Stimulated activated CD4-positive, alpha-beta T cell treated with anti-CD3 and anti-CD28 coated beads, Interleukin-4, amount 100 ng/mL, for 24 hours (primary cell): ENCODE measurements around the gene SYMPK.

ENCODE experiments used
- DNase-seq: peaks from one replicate; pipeline ENCODE4 v3.0.0-alpha.2; 2020

Gene SYMPK

DNA sequence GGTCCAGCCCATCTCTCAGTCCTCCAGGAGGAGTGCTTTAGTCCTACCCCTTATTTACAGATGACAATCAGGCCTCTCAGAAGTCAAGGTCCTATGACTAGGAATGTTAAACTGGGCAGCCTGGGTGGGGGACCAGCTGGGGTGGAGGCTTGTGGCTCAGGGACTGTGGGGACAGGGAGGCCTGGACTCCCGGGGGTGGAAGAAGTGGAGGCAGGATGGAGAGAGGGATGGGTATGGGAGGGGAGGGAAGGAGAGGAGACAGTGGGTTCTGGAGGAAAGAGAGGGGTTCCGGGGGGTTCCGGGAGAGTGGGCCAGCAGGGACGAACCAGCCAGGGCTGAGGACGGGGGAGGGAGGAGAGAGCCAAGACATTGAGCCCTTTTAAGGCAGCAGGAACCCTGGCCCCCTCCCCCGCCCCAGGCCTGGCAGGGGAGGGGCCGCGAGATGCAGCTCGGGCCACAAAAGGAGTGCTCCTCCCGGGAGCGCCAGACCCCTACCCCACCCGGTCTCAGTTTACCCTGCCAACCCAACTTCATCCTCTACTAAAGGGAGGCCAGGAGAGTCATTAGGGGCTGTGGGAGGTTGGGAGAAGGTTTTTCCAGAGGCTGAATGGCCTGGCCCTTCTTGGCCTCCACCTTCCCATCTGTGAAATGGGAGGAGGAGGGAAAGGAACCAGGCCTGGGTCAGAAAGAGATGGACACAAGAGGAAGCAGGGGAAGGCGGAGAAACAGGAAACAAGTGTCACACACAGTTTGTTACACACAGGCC, 82.3 kb downstream of the SYMPK start:
- DNase-seq: no peak

- no peak for DNase-seq
These were observed 82.8 kb downstream of the SYMPK start for GRCh38 chr19:45780146-45780447.

GRCh38 chr19:45779231-45780145, 83.5 kb downstream of the SYMPK start:
- peak; percentile 86 for DNase-seq

DNA sequence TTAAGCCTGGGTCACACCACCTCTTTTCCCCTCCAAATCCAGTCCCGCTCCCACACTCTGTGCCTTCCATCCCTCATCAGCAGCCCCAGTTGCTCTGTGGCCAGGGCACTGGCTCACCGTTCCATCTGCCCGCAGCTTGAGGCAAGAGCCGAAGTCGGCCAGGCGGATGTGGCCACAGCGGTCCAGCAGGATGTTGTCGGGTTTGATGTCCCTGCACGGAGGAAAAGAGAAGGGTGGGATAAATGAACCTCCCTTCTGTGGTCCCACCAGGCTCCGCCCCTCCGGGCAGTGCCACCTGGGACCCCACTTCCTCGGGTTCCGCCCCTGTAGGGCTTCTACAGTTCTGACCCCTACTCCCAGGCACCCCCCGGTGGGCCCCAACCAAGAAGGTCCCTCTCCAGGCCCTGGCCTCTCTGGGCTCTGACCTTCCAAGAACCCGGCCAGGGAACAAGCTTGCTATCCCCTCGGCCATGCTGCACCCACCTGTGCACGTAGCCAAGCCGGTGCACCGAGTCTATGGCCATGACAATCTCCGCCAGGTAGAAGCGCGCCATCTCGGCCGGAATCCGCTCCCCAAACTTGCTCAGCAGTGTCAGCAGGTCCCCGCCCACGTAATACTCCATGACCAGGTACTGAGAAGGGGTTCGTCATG, 84.8 kb downstream of the SYMPK start:
- DNase-seq: no peak

DNA sequence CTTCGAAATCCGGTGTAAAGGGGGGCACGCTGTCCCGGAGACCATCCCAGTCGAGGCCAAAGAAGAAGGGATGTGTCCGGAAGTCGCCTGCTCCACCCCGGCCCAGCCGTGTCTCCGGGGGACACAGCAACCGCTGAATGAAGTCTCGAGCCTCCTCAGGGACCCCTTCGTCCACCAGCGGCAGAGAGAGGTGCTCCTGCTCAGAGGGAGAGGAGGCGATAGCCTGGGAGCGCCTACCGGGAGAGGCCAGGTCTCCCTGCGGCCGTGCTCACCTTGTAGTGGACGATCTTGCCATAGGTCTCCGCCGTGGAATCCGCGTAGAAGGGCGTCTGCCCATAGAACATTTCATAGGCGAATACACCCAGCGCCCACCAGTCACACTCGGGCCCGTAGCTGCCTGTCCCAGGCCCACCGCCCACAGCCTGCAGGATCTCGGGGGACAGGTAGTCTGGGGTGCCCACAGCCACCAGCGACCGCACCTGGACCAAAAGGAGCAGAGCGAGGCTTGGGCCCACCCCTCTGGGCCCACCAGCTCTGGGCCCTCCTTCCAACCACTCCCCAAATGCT, 85.5 kb downstream of the SYMPK start:
- no peak for DNase-seq

- no peak for DNase-seq
These were observed 88.2 kb downstream of the SYMPK start for GRCh38 chr19:45774765-45775164.

GRCh38 chr19:45773384-45773783, 89.6 kb downstream of the SYMPK start:
- no peak for DNase-seq

GRCh38 chr19:45772912-45773311, 90.0 kb downstream of the SYMPK start:
- DNase-seq: no peak

- DNase-seq: no peak
These were observed 90.7 kb downstream of the SYMPK start for GRCh38 chr19:45772130-45772840.

DNA sequence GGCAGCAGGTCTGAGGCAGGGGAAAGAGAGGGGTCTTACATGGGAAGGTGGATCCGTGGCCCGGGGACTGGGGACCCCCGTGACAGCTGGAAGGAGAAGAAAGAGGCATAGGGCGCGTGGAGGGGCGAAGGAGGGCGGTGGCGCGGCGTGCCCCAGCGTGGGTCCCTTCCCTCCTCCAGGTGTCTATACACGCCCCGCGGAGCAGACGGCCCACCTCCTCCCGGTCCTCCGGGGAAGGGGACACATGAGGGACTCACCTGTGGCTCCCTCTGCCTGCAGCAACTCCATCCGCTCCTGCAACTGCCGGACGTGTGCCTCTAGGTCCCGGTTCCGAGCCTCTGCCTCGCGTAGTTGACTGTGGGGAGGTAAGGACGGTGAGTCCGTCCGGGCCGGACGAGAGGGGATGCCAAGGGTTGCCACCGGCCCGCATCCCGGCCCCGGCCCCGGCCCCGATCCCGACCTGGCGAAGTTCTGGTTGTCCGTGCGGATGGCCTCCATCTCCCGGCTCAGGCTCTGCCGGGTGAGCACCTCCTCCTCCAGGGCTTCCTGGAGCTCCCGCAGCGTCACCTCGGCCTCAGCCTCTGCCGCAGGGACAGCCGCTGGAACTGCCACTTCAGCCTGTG, 91.5 kb downstream of the SYMPK start:
- no peak for DNase-seq

DNA sequence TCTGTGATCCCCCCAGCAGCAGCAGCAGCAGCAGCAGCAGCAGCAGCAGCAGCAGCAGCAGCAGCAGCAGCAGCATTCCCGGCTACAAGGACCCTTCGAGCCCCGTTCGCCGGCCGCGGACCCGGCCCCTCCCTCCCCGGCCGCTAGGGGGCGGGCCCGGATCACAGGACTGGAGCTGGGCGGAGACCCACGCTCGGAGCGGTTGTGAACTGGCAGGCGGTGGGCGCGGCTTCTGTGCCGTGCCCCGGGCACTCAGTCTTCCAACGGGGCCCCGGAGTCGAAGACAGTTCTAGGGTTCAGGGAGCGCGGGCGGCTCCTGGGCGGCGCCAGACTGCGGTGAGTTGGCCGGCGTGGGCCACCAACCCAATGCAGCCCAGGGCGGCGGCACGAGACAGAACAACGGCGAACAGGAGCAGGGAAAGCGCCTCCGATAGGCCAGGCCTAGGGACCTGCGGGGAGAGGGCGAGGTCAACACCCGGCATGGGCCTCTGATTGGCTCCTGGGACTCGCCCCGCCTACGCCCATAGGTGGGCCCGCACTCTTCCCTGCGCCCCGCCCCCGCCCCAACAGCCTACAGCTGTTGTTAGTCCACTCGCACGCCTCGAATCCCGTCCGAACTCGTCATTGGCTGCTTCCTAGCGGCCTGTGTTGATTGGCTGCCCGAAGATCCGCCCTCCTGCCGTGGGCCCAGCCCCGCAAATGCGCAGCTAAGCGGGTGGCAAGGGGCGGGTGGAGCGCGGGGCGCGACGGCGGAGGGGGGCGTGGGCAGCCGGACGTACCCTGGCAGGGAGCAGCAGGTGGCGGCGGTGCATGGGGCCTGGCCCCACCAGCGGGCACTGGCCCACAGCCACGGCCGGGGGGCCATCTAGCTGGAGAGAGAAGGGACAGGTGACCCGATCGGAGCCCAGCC, 92.5 kb downstream of the SYMPK start:
- DNase-seq: peak; percentile 89

GRCh38 chr19:45769821-45770191, 93.1 kb downstream of the SYMPK start:
- DNase-seq: peak; percentile 54

DNA sequence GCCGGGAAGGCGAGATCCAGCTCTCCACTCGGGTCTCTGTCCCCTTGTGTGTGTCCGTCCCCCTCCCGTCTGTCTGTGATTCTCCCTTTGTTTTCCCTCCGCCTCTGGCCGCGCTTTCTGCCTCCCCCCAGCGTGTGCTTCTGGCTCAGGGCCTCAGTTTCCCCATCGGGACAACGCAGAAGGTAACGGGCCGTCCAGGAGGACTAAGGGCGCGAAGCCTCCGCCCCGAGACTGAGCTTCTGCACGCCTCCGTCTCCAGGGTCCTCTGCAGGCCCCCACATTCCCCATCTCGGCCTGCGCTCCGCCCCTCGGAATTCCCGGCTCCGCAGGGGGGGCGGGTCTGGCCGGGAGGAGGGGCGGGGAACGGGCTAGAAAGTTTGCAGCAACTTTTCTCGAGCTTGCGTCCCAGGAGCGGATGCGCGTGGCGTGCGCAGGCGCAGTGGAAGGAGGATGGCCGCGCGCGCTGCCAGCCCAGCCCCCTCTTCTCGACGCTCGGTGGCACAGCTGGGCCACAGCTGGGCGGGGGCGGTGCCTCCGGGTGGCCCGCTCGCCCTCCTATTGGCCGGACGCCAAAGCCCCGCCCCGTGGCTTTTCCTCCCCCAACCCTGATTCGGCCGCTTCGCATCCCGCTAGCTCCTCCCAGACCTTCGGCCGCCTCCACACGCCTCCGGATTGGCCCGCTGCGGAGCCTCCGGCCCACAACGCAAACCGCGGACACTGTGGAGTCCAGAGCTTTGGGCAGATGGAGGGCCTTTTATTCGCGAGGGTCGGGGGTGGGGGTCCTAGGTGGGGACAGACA, 93.8 kb downstream of the SYMPK start, which contains the start of gene SIX5:
TSS of gene SIX5 (minus strand) at position 269 of the 799 bp plus-strand sequence. CDS start 408 bp downstream, outside the sequence.
- DNase-seq: peak; percentile 94

- DNase-seq: peak; percentile 34
These were observed 94.3 kb downstream of the SYMPK start for GRCh38 chr19:45768655-45768983.

DNA sequence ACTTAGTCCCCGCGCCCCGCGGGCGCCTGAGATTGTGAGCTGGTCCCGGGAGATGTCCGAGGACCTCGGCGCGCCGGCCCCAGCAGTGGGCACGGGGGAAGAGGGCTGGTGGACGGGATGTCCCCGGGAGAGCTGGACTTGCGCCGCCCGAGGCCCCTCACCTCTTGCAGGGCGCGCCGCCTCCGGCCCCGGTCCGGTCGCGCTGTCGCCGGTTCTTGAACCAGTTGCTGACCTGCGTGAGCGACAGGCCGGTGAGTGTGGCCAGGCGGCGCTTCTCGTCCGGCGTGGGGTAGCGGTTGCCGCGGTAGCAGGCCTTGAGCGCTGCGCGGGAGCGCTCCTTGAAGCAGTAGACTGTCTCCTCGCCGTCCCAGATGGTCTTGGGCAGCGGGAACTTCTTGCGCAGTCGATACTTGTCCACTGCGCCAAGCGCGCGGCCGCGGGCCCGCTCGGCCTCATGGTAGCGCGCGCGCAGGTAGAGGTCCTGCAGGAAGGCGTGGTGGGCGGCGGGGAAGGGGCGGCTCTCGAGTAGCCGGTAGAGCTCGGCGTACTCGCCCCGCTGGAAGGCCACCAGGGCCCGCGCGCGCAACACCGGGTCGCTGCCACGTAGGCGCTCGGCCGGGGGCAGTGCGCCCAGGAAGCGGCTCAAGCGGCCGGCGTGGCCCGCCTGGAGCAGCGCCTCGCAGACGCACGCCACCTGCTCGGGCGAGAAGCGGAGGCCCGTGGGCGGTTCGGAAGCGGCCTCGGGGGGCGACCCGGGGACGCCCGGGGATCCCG, 94.9 kb downstream of the SYMPK start:
- no peak for DNase-seq

- DNase-seq: no peak
These were observed 95.5 kb downstream of the SYMPK start for GRCh38 chr19:45767410-45767880.

GRCh38 chr19:45766869-45767346, 96.0 kb downstream of the SYMPK start:
- no peak for DNase-seq

DNA sequence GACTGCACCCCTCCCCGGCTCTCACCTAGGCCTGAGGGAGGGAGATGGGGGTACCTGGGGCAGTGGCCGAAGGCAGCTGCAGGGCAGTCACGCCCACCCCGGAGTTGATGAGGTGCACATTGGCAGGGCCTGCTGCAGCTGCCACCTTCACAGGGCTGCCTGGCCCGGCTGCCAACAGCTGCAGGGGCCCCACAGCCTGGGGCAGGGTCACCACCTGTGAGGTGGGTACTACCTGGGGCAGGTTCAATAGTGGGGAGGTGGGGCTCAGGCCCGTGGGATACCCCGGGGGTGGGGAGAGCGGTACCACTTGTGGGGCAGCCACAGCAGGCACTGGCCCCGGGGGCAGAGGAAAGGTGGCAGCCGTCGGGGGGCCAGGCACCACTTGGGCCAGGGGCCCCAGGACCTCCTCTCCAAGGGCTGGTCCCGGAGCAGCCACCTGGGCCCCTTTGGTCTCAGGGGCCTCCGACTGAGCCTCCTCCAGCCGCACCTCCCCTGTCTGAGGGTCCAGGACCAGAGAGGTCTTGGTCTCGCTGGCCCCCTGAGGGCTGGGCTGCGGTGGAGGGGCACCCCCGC, 96.6 kb downstream of the SYMPK start:
- no peak for DNase-seq
